Measurements from ENCODE around the gene TYMP. TPM values are rescaled to one million over a fixed set of nuclear protein-coding genes. Genes with fewer than 3 reads are reported as not detected.

The TYMP gene
- total and polyA plus RNA-seq, 2 donors (not counting 3 experiments of a cell fraction or from before 2014, with no cell fraction given), result 2.0 to 2.4 TPM

DNA sequence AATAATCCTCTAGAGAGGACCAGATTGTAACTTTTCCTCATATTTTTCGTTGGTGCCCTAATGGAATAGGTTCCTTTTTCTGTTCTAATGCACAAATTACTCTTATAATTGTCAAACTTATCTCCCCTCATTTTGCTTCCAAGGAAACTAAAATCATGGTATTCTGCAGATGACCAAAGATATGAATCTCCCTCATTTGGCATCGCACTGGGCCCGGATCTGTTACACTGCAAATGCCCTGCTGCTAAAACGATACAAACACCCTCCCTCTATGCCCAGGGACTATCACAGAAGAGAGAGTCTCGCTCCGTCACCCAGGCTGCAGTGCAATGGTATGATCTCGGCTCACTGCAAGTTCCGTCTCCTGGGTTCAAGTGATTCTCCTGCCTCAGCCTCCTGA, 23.5 kb upstream of the TYMP start:
- no peak overlapping the region for H3K4me3 ChIP-seq (replicated peaks in 1 of 3; ENCODE audit: insufficient read depth in 1 of 3, low read depth in 1 of 3, low read length in 3 of 3)
- ChIA-PET CTCF (interaction anchor here (1.0 kb wide), 1 partner anchor 9 kb away, joined by 3 read pairs; the partner anchor contains the start of gene SYCE3), POLR2A (no interaction called here)
- no TSS peak for BruUV-seq (replicated peaks)
- H3K79me2 ChIP-seq (ENCODE audit: control insufficient read depth, insufficient read depth, low read length), result no peaks in the 10 kb centered on the region
- intact Hi-C loops (cut with micrococcal nuclease), result no loop called here
- no peaks in the 10 kb centered on the region for H4K20me1 ChIP-seq (replicated peaks; ENCODE audit: control insufficient read depth, extremely low read depth, insufficient read depth, low read length)
- no peak overlapping the region for H3K27ac ChIP-seq (ENCODE audit: insufficient read depth, low read depth, low read length)
- dilution Hi-C loops (cut with MboI; ENCODE audit: extremely low pct_ligation_motif_present, low sequenced_read_pairs), result no loop called here
- H3K4me2 ChIP-seq (ENCODE audit: insufficient read depth, low read length), result no peak overlapping the region
- H2AFZ ChIP-seq (ENCODE audit: low read depth, low read length), result no peak overlapping the region
- no peaks in the 10 kb centered on the region for H3K9me1 ChIP-seq (replicated peaks; ENCODE audit: control insufficient read depth, extremely low read depth, insufficient read depth, low read length)
- FAIRE-seq (no peak), DNase-seq (ENCODE audit: low read depth, low spot score) (no peak)
- no peak for TF ChIP-seq FOS (IDR thresholded peaks at IDR 0.05; ENCODE audit: borderline replicate concordance, insufficient read depth, low read length)
- TF ChIP-seq POLR2AphosphoS5 (IDR thresholded peaks at IDR 0.05; ENCODE audit: insufficient read depth, low read depth, low read length), result no peak
- TF ChIP-seq GATA2 (IDR thresholded peaks at IDR 0.05; ENCODE audit: insufficient read depth, insufficient read length, low read depth, low read length), result no peak
- TF ChIP-seq MYC (IDR thresholded peaks at IDR 0.05; ENCODE audit: low read depth, low read length), result no peak
- H3K4me1 ChIP-seq (ENCODE audit: control insufficient read depth, extremely low read depth, insufficient read depth, low read length), result no peaks in the 10 kb centered on the region
- H3K9me3 ChIP-seq (replicated peaks; ENCODE audit: control insufficient read depth, insufficient read depth, low read length), result no peaks in the 10 kb centered on the region
- peaks cover 17 to 25% of the 10 kb centered on the region in 2 experiments for H3K27me3 ChIP-seq (ENCODE audit: control insufficient read depth in 2 of 2, insufficient read depth in 2 of 2, low read length in 2 of 2)
- H3K36me3 ChIP-seq (ENCODE audit: control insufficient read depth in 2 of 2, extremely low read depth in 1 of 2, insufficient read depth in 2 of 2, low read length in 2 of 2), result no peaks in the 10 kb centered on the region
- H3K9ac ChIP-seq (replicated peaks; ENCODE audit: extremely low read depth, insufficient read depth, low read length), result no peak overlapping the region

- H3K9me1 ChIP-seq (replicated peaks; ENCODE audit: control insufficient read depth, extremely low read depth, insufficient read depth, low read length), result no peaks in the 10 kb centered on the region
- no peak for FAIRE-seq
- H3K36me3 ChIP-seq (ENCODE audit: control insufficient read depth in 2 of 2, extremely low read depth in 1 of 2, insufficient read depth in 2 of 2, low read length in 2 of 2), result no peaks in the 10 kb centered on the region
- no peaks in the 10 kb centered on the region for H4K20me1 ChIP-seq (replicated peaks; ENCODE audit: control insufficient read depth, extremely low read depth, insufficient read depth, low read length)
- dilution Hi-C loops (cut with MboI; ENCODE audit: extremely low pct_ligation_motif_present, low sequenced_read_pairs) (no loop called here), intact Hi-C loops (cut with micrococcal nuclease) (no loop called here)
- H3K4me3 ChIP-seq (replicated peaks in 1 of 3; ENCODE audit: insufficient read depth in 1 of 3, low read depth in 1 of 3, low read length in 3 of 3), result no peak overlapping the region
- no peaks in the 10 kb centered on the region for H3K4me1 ChIP-seq (ENCODE audit: control insufficient read depth, extremely low read depth, insufficient read depth, low read length)
- H3K27me3 ChIP-seq (ENCODE audit: control insufficient read depth in 2 of 2, insufficient read depth in 2 of 2, low read length in 2 of 2), result peaks cover 27 to 36% of the 10 kb centered on the region in 2 experiments
- no peaks in the 10 kb centered on the region for H3K9me3 ChIP-seq (replicated peaks; ENCODE audit: control insufficient read depth, insufficient read depth, low read length)
- CTCF ChIA-PET, result interaction anchor here (0.6 to 2.8 kb wide), 4 partner anchors 8 to 26 kb away, joined by 3 to 11 read pairs (median 6); partner anchors contain the start of genes SCO2 and SYCE3
- H2AFZ ChIP-seq (ENCODE audit: low read depth, low read length), result no peak overlapping the region
- H3K4me2 ChIP-seq (ENCODE audit: insufficient read depth, low read length), result no peak overlapping the region
- BruUV-seq (replicated peaks), result no TSS peak
- TF ChIP-seq MAX (IDR thresholded peaks at IDR 0.05; ENCODE audit: insufficient read depth, insufficient read length) (no peak), GATA2 (IDR thresholded peaks at IDR 0.05; ENCODE audit: insufficient read depth, insufficient read length, low read depth, low read length) (no peak), POLR2A (IDR thresholded peaks at IDR 0.05; ENCODE audit: low read depth, low read length) (no peak)
- H3K27ac ChIP-seq (ENCODE audit: insufficient read depth, low read depth, low read length), result no peak overlapping the region
- H3K79me2 ChIP-seq (ENCODE audit: control insufficient read depth, insufficient read depth, low read length), result no peaks in the 10 kb centered on the region
- POLR2A ChIA-PET, result no interaction called here
- H3K9ac ChIP-seq (replicated peaks; ENCODE audit: extremely low read depth, insufficient read depth, low read length), result no peak overlapping the region
- DNase-seq (ENCODE audit: low read depth, low spot score), result no peak
Observed at GRCh38 chr22:50551160-50551752, 21.4 kb upstream of the TYMP start.

Data from endothelial cell of umbilical vein (primary cell).